SK-N-SH (cell line): ENCODE data around the gene CRK. TPM values are rescaled to one million over a fixed set of nuclear protein-coding genes. Genes with fewer than 3 reads are reported as not detected.

Experiments used
- CTCF ChIA-PET: fragments of 300-600, 350-600 bp; formaldehyde crosslinking; extraction: SDS; loops from one replicate; lab custom pipeline; 2021; lab: Yijun Ruan, JAX
- POLR2A ChIA-PET: fragments of 350-600 bp; sonication (Branson Sonifier 250); formaldehyde crosslinking; extraction: SDS; loops from one replicate; lab custom pipeline; 2020; ENCODE audit warnings: antibody characterized with exemption, inconsistent platforms; lab: Yijun Ruan, JAX
- DNase-seq: peaks from one replicate; pipeline ENCODE4 v3.0.0; 2012
- H2AFZ ChIP-seq: fragments of 200-600 bp; sonication (generic); 2 replicates; pipeline ENCODE4 v1.8.1; 2016; ENCODE audit warnings: antibody characterized with exemption, mild to moderate bottlenecking, low read depth
- H3F3A ChIP-seq: fragments of 200-600 bp; sonication (generic); replicated peaks from 2 replicates; pipeline ENCODE3; 2016; ENCODE audit warnings: antibody characterized with exemption, mild to moderate bottlenecking; ENCODE audit not compliant: insufficient read depth
- H3K27ac ChIP-seq, 2 experiments: fragments of 200-500 bp in 1 of 2; fragments of 200-600 bp in 1 of 2; sonication (Bioruptor generic) in 1 of 2; sonication (generic), shearing (Covaris generic) in 1 of 2; 2 replicates each; pipeline versions ENCODE4 v1.5.1 to v1.6.1; 2014 to 2016; ENCODE audit warnings: low read depth in 2 of 2, inconsistent platforms in 1 of 2, low read length in 1 of 2, mild to moderate bottlenecking in 1 of 2, mixed read lengths in 1 of 2
- H3K27me3 ChIP-seq: fragments of 200-600 bp; sonication (generic), shearing (Covaris generic); 2 replicates; pipeline ENCODE4 v1.6.1; 2016; ENCODE audit warnings: mixed run types; ENCODE audit not compliant: insufficient read depth
- H3K36me3 ChIP-seq, 2 experiments: fragments of 200-500 bp in 1 of 2; fragments of 200-600 bp in 1 of 2; sonication (Bioruptor generic) in 1 of 2; sonication (generic) in 1 of 2; replicated peaks in 1 of 2; 2 replicates each; pipeline versions ENCODE3 to v1.5.1; 2014 to 2016; ENCODE audit warnings: low read length in 1 of 2, mild to moderate bottlenecking in 1 of 2; ENCODE audit not compliant: insufficient read depth in 2 of 2, control insufficient read depth in 1 of 2
- H3K4me1 ChIP-seq, 2 experiments: fragments of 200-500 bp in 1 of 2; fragments of 200-600 bp in 1 of 2; sonication (Bioruptor generic) in 1 of 2; sonication (generic), shearing (Covaris generic) in 1 of 2; 2 replicates each; pipeline versions ENCODE4 v1.5.1 to v1.6.1; 2014 to 2016; ENCODE audit warnings: low read depth in 1 of 2, low read length in 1 of 2, mixed run types in 1 of 2; ENCODE audit not compliant: insufficient read depth in 2 of 2, control insufficient read depth in 1 of 2
- H3K4me2 ChIP-seq: fragments of 200-600 bp; sonication (generic), shearing (Covaris generic); 2 replicates; pipeline ENCODE4 v1.6.1; 2017; ENCODE audit warnings: mixed run types
- H3K4me3 ChIP-seq, 2 experiments: fragments of 200-500 bp in 1 of 2; fragments of 200-600 bp in 1 of 2; sonication (Bioruptor generic) in 1 of 2; sonication (generic), shearing (Covaris generic) in 1 of 2; 2 replicates each; pipeline versions ENCODE4 v1.5.1 to v1.8.1; 2014 to 2016; ENCODE audit warnings: low read depth in 2 of 2, inconsistent platforms in 1 of 2, low read length in 1 of 2, mild to moderate bottlenecking in 1 of 2, mixed read lengths in 1 of 2, moderate library complexity in 1 of 2
- H3K79me2 ChIP-seq: fragments of 200-600 bp; sonication (generic); 2 replicates; pipeline ENCODE4 v1.8.1; 2017; ENCODE audit warnings: mild to moderate bottlenecking; ENCODE audit not compliant: insufficient read depth
- H3K9ac ChIP-seq: fragments of 200-600 bp; sonication (generic); 2 replicates; pipeline ENCODE4 v1.6.1; 2017; ENCODE audit warnings: mixed run types
- H3K9me2 ChIP-seq: fragments of 200-600 bp; sonication (generic); 2 replicates; pipeline ENCODE4 v1.6.1; 2017; ENCODE audit warnings: mixed run types
- H3K9me3 ChIP-seq: fragments of 200-600 bp; sonication (generic); 2 replicates; pipeline ENCODE4 v1.6.1; 2017; ENCODE audit warnings: mixed run types, mild to moderate bottlenecking, moderate library complexity
- H4K20me1 ChIP-seq: fragments of 200-600 bp; sonication (generic); 2 replicates; pipeline ENCODE4 v1.6.1; 2017; ENCODE audit warnings: mild to moderate bottlenecking, mixed run types; ENCODE audit not compliant: insufficient read depth
- CTCF ChIP-seq: fragments of 200-600 bp; sonication (generic); IDR thresholded peaks from 2 replicates; pipeline ENCODE4 v1.6.1; 2017; ENCODE audit warnings: antibody characterized with exemption, mild to moderate bottlenecking, moderate library complexity
- ELF1 ChIP-seq: IDR thresholded peaks from 2 replicates; pipeline ENCODE4 v1.4.0; 2012
- FOSL2 ChIP-seq: IDR thresholded peaks from 2 replicates; pipeline ENCODE4 v1.4.0; 2012; ENCODE audit warnings: low read depth, mild to moderate bottlenecking, moderate library complexity, borderline replicate concordance
- FOXJ3 ChIP-seq: sonication (generic); formaldehyde crosslinking; IDR thresholded peaks from 2 replicates; pipeline ENCODE4 v1.5.1; 2020; ENCODE audit warnings: mild to moderate bottlenecking, missing genetic modification reagents
- IRF3 ChIP-seq: fragments of 150-350 bp; IDR thresholded peaks from 2 replicates; pipeline ENCODE4 v1.6.1; 2016; ENCODE audit warnings: mild to moderate bottlenecking, low read depth, low read length
- RCOR1 ChIP-seq: fragments of 150-350 bp; IDR thresholded peaks from 2 replicates; pipeline ENCODE4 v1.6.1; 2017; ENCODE audit warnings: antibody characterized with exemption, low read length
- REST ChIP-seq: IDR thresholded peaks from 2 replicates; pipeline ENCODE4 v1.6.1; 2012; ENCODE audit warnings: mild to moderate bottlenecking, low read depth, low read length, moderate library complexity
- RFX5 ChIP-seq: IDR thresholded peaks from 2 replicates; pipeline ENCODE4 v1.6.1; 2012; ENCODE audit warnings: mild to moderate bottlenecking, improper control_type of control experiment, low read length
- RXRA ChIP-seq: IDR thresholded peaks from 2 replicates; pipeline ENCODE4 v1.4.0; 2012; ENCODE audit warnings: low read depth, mild to moderate bottlenecking, borderline replicate concordance
- TAF1 ChIP-seq: IDR thresholded peaks from 2 replicates; pipeline ENCODE4 v1.6.1; 2012; ENCODE audit warnings: low read depth, mild to moderate bottlenecking, low read length, moderate library complexity, borderline replicate concordance
- TCF12 ChIP-seq: IDR thresholded peaks from 2 replicates; pipeline ENCODE4 v1.4.0; 2012
- TEAD4 ChIP-seq: IDR thresholded peaks from 2 replicates; pipeline ENCODE4 v1.4.0; 2012; ENCODE audit warnings: mild to moderate bottlenecking, borderline replicate concordance; ENCODE audit not compliant: insufficient read depth
- ZBTB33 ChIP-seq: IDR thresholded peaks from 2 replicates; pipeline ENCODE4 v1.4.0; 2012; ENCODE audit warnings: low read depth, borderline replicate concordance
- WGBS: methylation state at CpG from one replicate; pipeline ENCODE4 v1.1.6; 2017; ENCODE audit warnings: low lambda C conversion rate; 5-methylcytosine and 5-hydroxymethylcytosine counted together
- polyA plus RNA-seq, 3 experiments: library from polyadenylated mRNA; depleted of rRNA; stranded (reverse); fragments of >200 nt; gene quantifications; 2 replicates each; pipeline ENCODE4 v1.2.3, GENCODE V29; 2012
- TF ChIP-seq, protein P1 (sequence below): IDR thresholded peaks from 2 replicates; pipeline ENCODE4 v1.4.0; 2012; ENCODE audit warnings: low read depth, borderline replicate concordance
- TF ChIP-seq, protein P2 (sequence below): IDR thresholded peaks from 2 replicates; pipeline ENCODE4 v1.4.0; 2012; ENCODE audit warnings: low read depth

Gene CRK
- polyA plus RNA-seq, 1 of the 3 experiments (the other 2 are of a cell fraction) = 50.7 TPM

- TF ChIP-seq REST (no peak), TEAD4 (no peak), RXRA (no peak)
- TF ChIP-seq, all 33 proteins: peak for 0
Measured at GRCh38 chr17:1470755-1471462, 14.9 kb upstream of the CRK start (continued).

DNA sequence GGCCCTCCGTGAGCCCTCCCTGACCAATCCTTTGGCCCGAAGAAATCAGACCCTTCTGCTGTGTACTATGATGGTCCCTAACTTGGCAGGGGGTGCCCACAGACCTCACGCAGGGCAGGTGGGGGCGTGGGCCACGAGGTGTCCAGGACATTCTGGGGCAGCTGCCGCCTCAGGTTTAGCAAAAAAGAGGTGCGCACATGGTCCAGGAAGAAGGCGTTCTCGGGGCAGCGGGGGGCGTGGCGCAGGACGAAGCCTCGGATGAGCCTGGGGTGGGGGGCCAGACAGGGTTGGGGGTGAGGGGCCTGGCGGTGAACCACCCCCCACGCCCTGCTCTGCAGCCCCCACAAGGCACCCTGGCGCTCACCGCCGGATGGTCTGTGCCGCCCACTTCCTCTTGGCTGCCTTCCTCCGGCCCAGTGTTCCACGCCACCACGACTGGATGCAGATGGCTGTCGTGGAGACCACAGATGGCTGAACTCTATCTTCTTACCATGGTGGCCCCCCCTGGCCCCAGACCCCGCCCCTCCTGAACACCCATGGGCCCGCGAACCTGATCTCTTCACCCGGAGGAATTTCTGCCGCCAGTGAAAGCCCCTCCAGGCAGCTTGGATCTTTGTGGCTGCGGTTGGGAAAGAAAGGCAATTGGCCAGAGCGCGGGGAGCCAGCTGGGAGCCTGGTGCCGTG lies 14.2 kb upstream of the CRK start:
- H2AFZ ChIP-seq = no peak overlapping the region
- H3K9ac ChIP-seq = no peak overlapping the region
- no peaks in the 10 kb centered on the region for H3K9me3 ChIP-seq
- DNase-seq = no peak
- H3K4me2 ChIP-seq = no peak overlapping the region
- ChIA-PET POLR2A (no interaction called here), CTCF (interaction anchor here (1.3 kb wide), 1 partner anchor 105 kb away, joined by 3 read pairs; no protein-coding TSS in a partner anchor)
- no peaks in the 10 kb centered on the region for H3F3A ChIP-seq
- H3K4me1 ChIP-seq = no peaks in the 10 kb centered on the region
- peaks cover 17 to 36% of the 10 kb centered on the region in 2 experiments for H3K36me3 ChIP-seq
- TF ChIP-seq TAF1 (no peak), FOSL2 (no peak), FOXJ3 (CRISPR knock-in tag) (no peak), TEAD4 (no peak), IRF3 (no peak), TCF12 (no peak), RFX5 (no peak), RCOR1 (no peak), ELF1 (no peak), ZBTB33 (no peak), CTCF (no peak)
- TF ChIP-seq, protein P1, sequence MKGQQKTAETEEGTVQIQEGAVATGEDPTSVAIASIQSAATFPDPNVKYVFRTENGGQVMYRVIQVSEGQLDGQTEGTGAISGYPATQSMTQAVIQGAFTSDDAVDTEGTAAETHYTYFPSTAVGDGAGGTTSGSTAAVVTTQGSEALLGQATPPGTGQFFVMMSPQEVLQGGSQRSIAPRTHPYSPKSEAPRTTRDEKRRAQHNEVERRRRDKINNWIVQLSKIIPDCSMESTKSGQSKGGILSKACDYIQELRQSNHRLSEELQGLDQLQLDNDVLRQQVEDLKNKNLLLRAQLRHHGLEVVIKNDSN = no peak
- TF ChIP-seq, protein P2, sequence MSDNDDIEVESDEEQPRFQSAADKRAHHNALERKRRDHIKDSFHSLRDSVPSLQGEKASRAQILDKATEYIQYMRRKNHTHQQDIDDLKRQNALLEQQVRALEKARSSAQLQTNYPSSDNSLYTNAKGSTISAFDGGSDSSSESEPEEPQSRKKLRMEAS = no peak
- H3K27ac ChIP-seq = no peak overlapping the region
- 94% methylated on average over 28 of the region's 33 CpGs for WGBS
- no peaks in the 10 kb centered on the region for H3K9me2 ChIP-seq
- no peaks in the 10 kb centered on the region for H4K20me1 ChIP-seq
- H3K4me3 ChIP-seq = no peak overlapping the region
- H3K27me3 ChIP-seq = no peaks in the 10 kb centered on the region
- H3K79me2 ChIP-seq = no peaks in the 10 kb centered on the region; the same call in 1 of the 2 replicates
